Measurements from ENCODE around the gene CDK1.

Gene CDK1

GRCh38 chr10:60759181-60759580, 19.1 kb upstream of the CDK1 start:
- intact Hi-C loops (cut with DNase I; ENCODE audit: low total_unique reads): no loop called here
- Histone ChIP-seq H3K9me3 (no peaks in the 10 kb centered on the region), H3K27ac (no peak overlapping the region), H3K4me3 (no peak overlapping the region), H3K36me3 (no peaks in the 10 kb centered on the region), H3K4me1 (no peaks in the 10 kb centered on the region), H3K27me3 (peaks cover 0 to 3% of the 10 kb centered on the region in 2 donors)
- DNase-seq: no peak
- TF ChIP-seq CTCF (IDR thresholded peaks at IDR 0.05): no peak

- intact Hi-C loops (cut with DNase I; ENCODE audit: low total_unique reads): no loop called here
- Histone ChIP-seq H3K4me3 (no peak overlapping the region), H3K27me3 (peaks cover 0 to 3% of the 10 kb centered on the region in 2 donors), H3K27ac (no peak overlapping the region), H3K36me3 (no peaks in the 10 kb centered on the region), H3K4me1 (no peaks in the 10 kb centered on the region), H3K9me3 (no peaks in the 10 kb centered on the region)
- DNase-seq: no peak
- TF ChIP-seq CTCF (IDR thresholded peaks at IDR 0.05): no peak
Observed at GRCh38 chr10:60760711-60761210, 17.5 kb upstream of the CDK1 start.

GRCh38 chr10:60762554-60762953, 15.7 kb upstream of the CDK1 start:
- DNase-seq: no peak
- intact Hi-C loops (cut with DNase I; ENCODE audit: low total_unique reads): no loop called here
- H3K4me1 ChIP-seq: no peaks in the 10 kb centered on the region
- no peaks in the 10 kb centered on the region for H3K36me3 ChIP-seq
- no peak overlapping the region for H3K27ac ChIP-seq
- H3K9me3 ChIP-seq: no peaks in the 10 kb centered on the region
- no peak overlapping the region for H3K4me3 ChIP-seq
- TF ChIP-seq CTCF (IDR thresholded peaks at IDR 0.05): no peak
- H3K27me3 ChIP-seq: no peaks in the 10 kb centered on the region

GRCh38 chr10:60767424-60767823, 10.9 kb upstream of the CDK1 start:
- H3K27ac ChIP-seq: no peak overlapping the region
- no peak overlapping the region for H3K4me3 ChIP-seq
- intact Hi-C loops (cut with DNase I; ENCODE audit: low total_unique reads): no loop called here
- H3K27me3 ChIP-seq: no peaks in the 10 kb centered on the region
- TF ChIP-seq CTCF (IDR thresholded peaks at IDR 0.05): no peak
- no peaks in the 10 kb centered on the region for H3K9me3 ChIP-seq
- no peaks in the 10 kb centered on the region for H3K4me1 ChIP-seq
- H3K36me3 ChIP-seq: no peaks in the 10 kb centered on the region
- DNase-seq: no peak

- H3K27ac ChIP-seq: no peak overlapping the region
- H3K36me3 ChIP-seq: no peaks in the 10 kb centered on the region
- H3K4me3 ChIP-seq: no peak overlapping the region
- no peak for DNase-seq
- H3K9me3 ChIP-seq: no peaks in the 10 kb centered on the region
- no peak for TF ChIP-seq CTCF (IDR thresholded peaks at IDR 0.05)
- no peaks in the 10 kb centered on the region for H3K4me1 ChIP-seq
- no peaks in the 10 kb centered on the region for H3K27me3 ChIP-seq
- intact Hi-C loops (cut with DNase I; ENCODE audit: low total_unique reads): no loop called here
Observed at GRCh38 chr10:60769406-60769805, 8.9 kb upstream of the CDK1 start.

- Histone ChIP-seq H3K27ac (no peak overlapping the region), H3K9me3 (no peaks in the 10 kb centered on the region), H3K36me3 (no peaks in the 10 kb centered on the region), H3K4me3 (peak overlapping the region; percentile 57 to 68), H3K4me1 (peaks cover 0 to 7% (median 7%) of the 10 kb centered on the region in 4 donors), H3K27me3 (peaks cover 0 to 3% of the 10 kb centered on the region in 2 donors)
- intact Hi-C loops (cut with DNase I; ENCODE audit: low total_unique reads): no loop called here
- DNase-seq: no peak
- no peak for TF ChIP-seq CTCF (IDR thresholded peaks at IDR 0.05)
Observed at GRCh38 chr10:60777696-60778213, 523 bp upstream of the CDK1 start.

All from tibial artery (tissue), 4 donors.